ENCODE measurements around the gene CAPNS2. TPM values are rescaled to one million over a fixed set of nuclear protein-coding genes. Genes with fewer than 3 reads are reported as not detected.

The CAPNS2 gene
- total and polyA plus RNA-seq, 9 of the 15 experiments (the other 6 are each of a cell fraction or from before 2014, with no cell fraction given): 0.12 to 0.65 (median 0.24) TPM; not detected in 2

DNA sequence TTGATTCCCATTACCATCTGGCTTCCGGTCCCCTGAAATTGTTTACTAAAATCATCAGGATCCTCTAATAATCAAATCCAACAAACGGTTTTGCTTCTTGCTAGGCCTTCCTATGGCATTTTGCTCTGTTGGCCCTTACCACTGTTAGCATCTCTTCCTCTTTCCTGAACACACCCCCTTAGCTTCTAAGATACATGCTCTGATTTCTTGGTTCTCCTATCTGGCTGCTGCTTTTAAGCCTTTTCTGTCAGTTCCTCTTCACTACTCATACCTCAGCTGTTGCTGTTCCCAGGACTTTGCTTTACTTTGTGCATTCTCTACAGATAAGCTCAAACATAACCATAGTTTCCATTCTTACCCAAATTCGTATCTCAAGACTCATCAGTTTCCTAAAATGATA is 11.4 kb downstream of the CAPNS2 start:
- Histone ChIP-seq H3K4me3 (no peak overlapping the region), H3K4me2 (ENCODE audit: insufficient read depth, low read length) (no peak overlapping the region), H3K9me1 (ENCODE audit: control insufficient read depth, insufficient read depth, low read length) (no peaks in the 10 kb centered on the region), H4K20me1 (replicated peaks; ENCODE audit: control insufficient read depth, insufficient read depth, low read length) (no peaks in the 10 kb centered on the region), H2AFZ (ENCODE audit: low read depth, low read length) (no peak overlapping the region), H3K27me3 (ENCODE audit: control insufficient read depth in 2 of 2, insufficient read depth in 2 of 2, low read length in 2 of 2) (no peaks in the 10 kb centered on the region), H3K9ac (ENCODE audit: insufficient read depth in 1 of 2, low read depth in 2 of 2, low read length in 2 of 2) (no peak overlapping the region), H3K9me3 (replicated peaks; ENCODE audit: control insufficient read depth, insufficient read depth, low read depth, low read length) (no peaks in the 10 kb centered on the region), H3K27ac (ENCODE audit: extremely low read depth, low read depth, low read length) (no peak overlapping the region), H3K79me2 (ENCODE audit: control insufficient read depth, insufficient read depth, low read length) (no peaks in the 10 kb centered on the region), H3K4me1 (replicated peaks in 1 of 2; ENCODE audit: control insufficient read depth in 2 of 2, insufficient read depth in 2 of 2, low read length in 2 of 2) (0 out of 5 replicates have a peak, but pooled peaks cover 0 to 5% of the 10 kb centered on the region in 2 experiments), H3K36me3 (ENCODE audit: control insufficient read depth, insufficient read depth, low read length) (0 out of 3 replicates have a peak, but pooled peaks cover 4% of the 10 kb centered on the region)
- intact Hi-C loops (cut with micrococcal nuclease): no loop called here
- FAIRE-seq (no peak), DNase-seq (ENCODE audit: extremely low read depth in 1 of 4, low spot score in 3 of 4) (no peak), ATAC-seq (no peak)
- TF ChIP-seq SPI1 (IDR thresholded peaks at IDR 0.05; ENCODE audit: borderline replicate concordance, low read depth, low read length) (peak; percentile 9; the same call in 1 of the 2 replicates), PHTF2 (CRISPR knock-in tag; IDR thresholded peaks at IDR 0.05) (no peak), SAFB (IDR thresholded peaks at IDR 0.05; ENCODE audit: borderline replicate concordance, low read depth, low read length) (no peak), MCM2 (IDR thresholded peaks at IDR 0.05; ENCODE audit: low read depth) (no peak)
- TF ChIP-seq, protein P1, sequence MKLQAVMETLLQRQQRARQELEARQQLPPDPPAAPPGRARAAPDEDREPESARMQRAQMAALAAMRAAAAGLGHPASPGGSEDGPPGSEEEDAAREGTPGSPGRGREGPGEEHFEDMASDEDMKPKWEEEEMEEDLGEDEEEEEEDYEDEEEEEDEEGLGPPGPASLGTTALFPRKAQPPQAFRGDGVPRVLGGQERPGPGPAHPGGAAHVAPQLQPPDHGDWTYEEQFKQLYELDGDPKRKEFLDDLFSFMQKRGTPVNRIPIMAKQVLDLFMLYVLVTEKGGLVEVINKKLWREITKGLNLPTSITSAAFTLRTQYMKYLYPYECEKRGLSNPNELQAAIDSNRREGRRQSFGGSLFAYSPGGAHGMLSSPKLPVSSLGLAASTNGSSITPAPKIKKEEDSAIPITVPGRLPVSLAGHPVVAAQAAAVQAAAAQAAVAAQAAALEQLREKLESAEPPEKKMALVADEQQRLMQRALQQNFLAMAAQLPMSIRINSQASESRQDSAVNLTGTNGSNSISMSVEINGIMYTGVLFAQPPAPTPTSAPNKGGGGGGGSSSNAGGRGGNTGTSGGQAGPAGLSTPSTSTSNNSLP (IDR thresholded peaks at IDR 0.05; ENCODE audit: borderline replicate concordance, low read depth, low read length): no peak
- TF ChIP-seq, protein P2, sequence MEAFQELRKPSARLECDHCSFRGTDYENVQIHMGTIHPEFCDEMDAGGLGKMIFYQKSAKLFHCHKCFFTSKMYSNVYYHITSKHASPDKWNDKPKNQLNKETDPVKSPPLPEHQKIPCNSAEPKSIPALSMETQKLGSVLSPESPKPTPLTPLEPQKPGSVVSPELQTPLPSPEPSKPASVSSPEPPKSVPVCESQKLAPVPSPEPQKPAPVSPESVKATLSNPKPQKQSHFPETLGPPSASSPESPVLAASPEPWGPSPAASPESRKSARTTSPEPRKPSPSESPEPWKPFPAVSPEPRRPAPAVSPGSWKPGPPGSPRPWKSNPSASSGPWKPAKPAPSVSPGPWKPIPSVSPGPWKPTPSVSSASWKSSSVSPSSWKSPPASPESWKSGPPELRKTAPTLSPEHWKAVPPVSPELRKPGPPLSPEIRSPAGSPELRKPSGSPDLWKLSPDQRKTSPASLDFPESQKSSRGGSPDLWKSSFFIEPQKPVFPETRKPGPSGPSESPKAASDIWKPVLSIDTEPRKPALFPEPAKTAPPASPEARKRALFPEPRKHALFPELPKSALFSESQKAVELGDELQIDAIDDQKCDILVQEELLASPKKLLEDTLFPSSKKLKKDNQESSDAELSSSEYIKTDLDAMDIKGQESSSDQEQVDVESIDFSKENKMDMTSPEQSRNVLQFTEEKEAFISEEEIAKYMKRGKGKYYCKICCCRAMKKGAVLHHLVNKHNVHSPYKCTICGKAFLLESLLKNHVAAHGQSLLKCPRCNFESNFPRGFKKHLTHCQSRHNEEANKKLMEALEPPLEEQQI (IDR thresholded peaks at IDR 0.05): no peak
- 24% methylated on average over 3 of the region's 3 CpGs for WGBS (ENCODE audit: insufficient coverage, low coverage, missing lambda C conversion rate)
- no TSS peak for BruUV-seq (replicated peaks)
- POLR2A ChIA-PET: interaction anchor here (0.9 kb wide), 1 partner anchor 11 kb away, joined by 3 read pairs; the partner anchor contains the start of gene CAPNS2
- in situ Hi-C loops (cut with MboI): no loop called here
- CTCF ChIA-PET (ENCODE audit: low intra/inter-chr PET ratio): no interaction called here

Data from K562 (cell line).